GM12878 (cell line): Measurements from ENCODE around the gene HBQ1.

Source experiments
- EP300 ChIP-seq, 2 experiments: fragments of 150-350 bp in 1 of 2; IDR thresholded peaks; 2 replicates each; pipeline ENCODE4 v1.6.1; 2011 to 2012; ENCODE audit warnings: low read depth in 2 of 2, low read length in 2 of 2, borderline replicate concordance in 1 of 2, improper control_type of control experiment in 1 of 2, inconsistent platforms in 1 of 2; ENCODE audit not compliant: control insufficient read depth in 1 of 2
- ESRRA ChIP-seq: IDR thresholded peaks from 2 replicates; pipeline ENCODE4 v1.6.1; 2012; ENCODE audit warnings: mild to moderate bottlenecking, low read length, improper control_type of control experiment
- HCFC1 ChIP-seq: fragments of 150-350 bp; IDR thresholded peaks from 2 replicates; pipeline ENCODE4 v1.6.1; 2014; ENCODE audit warnings: low read length
- KLF5 ChIP-seq: fragments of 450-650 bp; IDR thresholded peaks from 2 replicates; pipeline ENCODE4 v1.6.1; 2014; ENCODE audit warnings: mild to moderate bottlenecking; ENCODE audit not compliant: partially characterized antibody
- NBN ChIP-seq: fragments of 450-650 bp; IDR thresholded peaks from 2 replicates; pipeline ENCODE4 v1.6.1; 2016
- NFIC ChIP-seq: IDR thresholded peaks from 2 replicates; pipeline ENCODE4 v1.6.1; 2012; ENCODE audit warnings: low read depth, mild to moderate bottlenecking, inconsistent platforms, low read length, moderate library complexity
- NRF1 ChIP-seq: conservative IDR thresholded peaks from 2 replicates; pipeline ENCODE4 v1.6.1; 2011; ENCODE audit warnings: mild to moderate bottlenecking, low read depth, low read length, improper control_type of control experiment
- SP1 ChIP-seq: IDR thresholded peaks from one replicate; pipeline ENCODE4 v1.6.1; 2011; ENCODE audit warnings: low read depth, low read length
- ZBED1 ChIP-seq: IDR thresholded peaks from 2 replicates; pipeline ENCODE4 v1.6.1; 2016; ENCODE audit warnings: borderline replicate concordance
- TF ChIP-seq, protein P1 (sequence below): fragments of 450-650 bp; IDR thresholded peaks from 2 replicates; pipeline ENCODE4 v1.6.1; 2016; ENCODE audit warnings: mild to moderate bottlenecking
- TF ChIP-seq, protein P2 (sequence below), 3 experiments: IDR thresholded peaks in 2 of 3; conservative IDR thresholded peaks in 1 of 3; 2 replicates each; pipeline ENCODE4 v1.5.1; 2011; ENCODE audit warnings: low read depth in 3 of 3, low read length in 3 of 3, mild to moderate bottlenecking in 3 of 3, control low read depth in 2 of 3, moderate library complexity in 2 of 3, inconsistent platforms in 1 of 3, mixed read lengths in 1 of 3; ENCODE audit not compliant: control insufficient read depth in 2 of 3, insufficient read depth in 1 of 3; ENCODE audit errors: extremely low read depth in 1 of 3

DNA sequence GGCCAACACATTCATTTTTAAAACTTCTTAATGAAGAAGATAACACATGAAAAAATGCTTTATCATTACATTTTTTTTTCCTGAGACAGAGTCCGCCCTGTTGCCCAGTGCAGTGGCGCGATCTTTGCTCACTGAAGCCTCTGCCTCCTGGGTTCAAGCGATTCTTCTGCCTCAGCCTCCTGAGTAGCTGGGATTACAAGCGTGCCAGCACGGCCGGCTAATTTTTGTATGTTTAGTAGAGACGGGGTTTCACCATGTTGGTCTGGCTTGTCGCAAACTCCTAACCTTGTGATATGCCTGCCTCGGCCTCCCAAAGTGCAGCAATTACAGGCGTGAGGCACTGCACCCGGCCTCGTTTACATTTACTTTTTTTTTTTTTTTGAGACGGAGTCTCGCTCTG, 13.2 kb downstream of the HBQ1 start:
- TF ChIP-seq EP300 (IDR thresholded peaks at IDR 0.05; ENCODE audit: borderline replicate concordance in 1 of 2, control insufficient read depth in 1 of 2, low read depth in 2 of 2, low read length in 2 of 2) (no peak), KLF5 (no peak), ESRRA (no peak), SP1 (no peak), HCFC1 (no peak), NBN (no peak), NFIC (no peak), ZBED1 (no peak), NRF1 (no peak)
- TF ChIP-seq, protein P1, sequence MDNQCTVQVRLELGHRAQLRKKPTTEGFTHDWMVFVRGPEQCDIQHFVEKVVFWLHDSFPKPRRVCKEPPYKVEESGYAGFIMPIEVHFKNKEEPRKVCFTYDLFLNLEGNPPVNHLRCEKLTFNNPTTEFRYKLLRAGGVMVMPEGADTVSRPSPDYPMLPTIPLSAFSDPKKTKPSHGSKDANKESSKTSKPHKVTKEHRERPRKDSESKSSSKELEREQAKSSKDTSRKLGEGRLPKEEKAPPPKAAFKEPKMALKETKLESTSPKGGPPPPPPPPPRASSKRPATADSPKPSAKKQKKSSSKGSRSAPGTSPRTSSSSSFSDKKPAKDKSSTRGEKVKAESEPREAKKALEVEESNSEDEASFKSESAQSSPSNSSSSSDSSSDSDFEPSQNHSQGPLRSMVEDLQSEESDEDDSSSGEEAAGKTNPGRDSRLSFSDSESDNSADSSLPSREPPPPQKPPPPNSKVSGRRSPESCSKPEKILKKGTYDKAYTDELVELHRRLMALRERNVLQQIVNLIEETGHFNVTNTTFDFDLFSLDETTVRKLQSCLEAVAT = no peak
- TF ChIP-seq, protein P2, sequence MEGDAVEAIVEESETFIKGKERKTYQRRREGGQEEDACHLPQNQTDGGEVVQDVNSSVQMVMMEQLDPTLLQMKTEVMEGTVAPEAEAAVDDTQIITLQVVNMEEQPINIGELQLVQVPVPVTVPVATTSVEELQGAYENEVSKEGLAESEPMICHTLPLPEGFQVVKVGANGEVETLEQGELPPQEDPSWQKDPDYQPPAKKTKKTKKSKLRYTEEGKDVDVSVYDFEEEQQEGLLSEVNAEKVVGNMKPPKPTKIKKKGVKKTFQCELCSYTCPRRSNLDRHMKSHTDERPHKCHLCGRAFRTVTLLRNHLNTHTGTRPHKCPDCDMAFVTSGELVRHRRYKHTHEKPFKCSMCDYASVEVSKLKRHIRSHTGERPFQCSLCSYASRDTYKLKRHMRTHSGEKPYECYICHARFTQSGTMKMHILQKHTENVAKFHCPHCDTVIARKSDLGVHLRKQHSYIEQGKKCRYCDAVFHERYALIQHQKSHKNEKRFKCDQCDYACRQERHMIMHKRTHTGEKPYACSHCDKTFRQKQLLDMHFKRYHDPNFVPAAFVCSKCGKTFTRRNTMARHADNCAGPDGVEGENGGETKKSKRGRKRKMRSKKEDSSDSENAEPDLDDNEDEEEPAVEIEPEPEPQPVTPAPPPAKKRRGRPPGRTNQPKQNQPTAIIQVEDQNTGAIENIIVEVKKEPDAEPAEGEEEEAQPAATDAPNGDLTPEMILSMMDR (IDR thresholded peaks at IDR 0.05 in 2 of 3, conservative IDR thresholded peaks at IDR 0.05 in 1 of 3; ENCODE audit: control insufficient read depth in 2 of 3, extremely low read depth in 1 of 3, insufficient read depth in 1 of 3, low read depth in 3 of 3, low read length in 3 of 3) = no peak
